HepG2 (cell line): ENCODE measurements around the gene EIF4ENIF1. TPM values are rescaled to one million over a fixed set of nuclear protein-coding genes. Genes with fewer than 3 reads are reported as not detected.
A peak's percentile ranks its signal among the peaks of the same experiment; 100 is the strongest.

Experiments used
- ATF7 ChIP-seq, 2 experiments: fragments of 450-650 bp in 1 of 2; sonication (generic) in 1 of 2; formaldehyde crosslinking in 1 of 2; IDR thresholded peaks; 2 replicates each; pipeline versions ENCODE4 v1.4.0 to v1.6.1; 2016 to 2020; ENCODE audit warnings: antibody characterized with exemption in 1 of 2, mild to moderate bottlenecking in 1 of 2, missing genetic modification reagents in 1 of 2
- CEBPG ChIP-seq: IDR thresholded peaks from 2 replicates; pipeline ENCODE4 v1.6.1; 2016
- CREB1 ChIP-seq, 2 experiments: fragments of 450-650 bp in 1 of 2; IDR thresholded peaks; 2 replicates each; pipeline ENCODE4 v1.6.1; 2016 to 2017; ENCODE audit warnings: control low read depth in 1 of 2, mild to moderate bottlenecking in 1 of 2, missing compliant biosample characterization in 1 of 2, missing genetic modification characterization in 1 of 2
- HNRNPK ChIP-seq: fragments of 200-400 bp; formaldehyde crosslinking; IDR thresholded peaks from 2 replicates; pipeline ENCODE4 v1.6.1; 2018; ENCODE audit warnings: low read length, low read depth, moderate library complexity, mild to moderate bottlenecking; ENCODE audit not compliant: poor library complexity, severe bottlenecking
- NPAS2 ChIP-seq: sonication (generic); formaldehyde crosslinking; IDR thresholded peaks from 2 replicates; pipeline ENCODE4 v1.8.0; 2022; ENCODE audit warnings: mild to moderate bottlenecking, missing genetic modification reagents, borderline replicate concordance
- SNAPC4 ChIP-seq: sonication (generic); formaldehyde crosslinking; IDR thresholded peaks from 2 replicates; pipeline ENCODE4 v1.4.0; 2020; ENCODE audit warnings: mild to moderate bottlenecking, missing genetic modification reagents
- ZBTB46 ChIP-seq: sonication (generic); formaldehyde crosslinking; IDR thresholded peaks from 2 replicates; pipeline ENCODE4 v1.4.0; 2020; ENCODE audit warnings: mild to moderate bottlenecking, missing genetic modification reagents, borderline replicate concordance
- ZNF260 ChIP-seq: sonication (generic); formaldehyde crosslinking; IDR thresholded peaks from 2 replicates; pipeline ENCODE4 v1.4.0; 2020; ENCODE audit warnings: missing genetic modification reagents, low read depth, mild to moderate bottlenecking, borderline replicate concordance
- ZNF292 ChIP-seq: sonication (generic); formaldehyde crosslinking; IDR thresholded peaks from 2 replicates; pipeline ENCODE4 v1.8.1; 2022; ENCODE audit warnings: mild to moderate bottlenecking, low read depth, missing genetic modification reagents, borderline replicate concordance
- ZNF414 ChIP-seq: sonication (generic); formaldehyde crosslinking; IDR thresholded peaks from 2 replicates; pipeline ENCODE4 v1.5.0; 2020; ENCODE audit warnings: missing genetic modification reagents
- ZNF451 ChIP-seq: sonication (generic); formaldehyde crosslinking; IDR thresholded peaks from 2 replicates; pipeline ENCODE4 v1.5.0; 2020; ENCODE audit warnings: mild to moderate bottlenecking, missing genetic modification reagents
- ZNF800 ChIP-seq: sonication (generic); formaldehyde crosslinking; IDR thresholded peaks from 2 replicates; pipeline ENCODE4 v1.4.0; 2020; ENCODE audit warnings: missing genetic modification reagents
- polyA plus RNA-seq, 8 experiments: library from polyadenylated mRNA; depleted of rRNA in 3 of 8; stranded (reverse) in 7 of 8; unstranded in 1 of 8; fragments of >200 nt; fragmentation: Illumina TruSeq in 4 of 8; extraction: Trizol in 4 of 8; gene quantifications; 2 replicates each; pipeline versions ENCODE4 v1.2.1 to v1.2.3, GENCODE V29; 2011 to 2016; ENCODE audit warnings: low read depth in 4 of 8, missing spikeins in 1 of 8, mixed read lengths in 1 of 8; ENCODE audit not compliant: insufficient read depth in 1 of 8
- total RNA-seq, 5 experiments: library from RNA; depleted of rRNA; stranded (reverse); fragments of >200 nt; fragmentation: Illumina TruSeq; extraction: Trizol; gene quantifications; 2 replicates each; pipeline ENCODE4 v1.2.3, GENCODE V29; 2016; ENCODE audit warnings: low read depth in 1 of 5
- TF ChIP-seq, protein P1 (sequence below): sonication (generic); formaldehyde crosslinking; IDR thresholded peaks from 2 replicates; pipeline ENCODE4 v1.4.0; 2020; ENCODE audit warnings: missing genetic modification reagents

The EIF4ENIF1 gene
- total and polyA plus RNA-seq, 2 of the 13 experiments (the other 11 are each of a cell fraction or from before 2014, with no cell fraction given): 11.9 to 12.3 TPM

DNA sequence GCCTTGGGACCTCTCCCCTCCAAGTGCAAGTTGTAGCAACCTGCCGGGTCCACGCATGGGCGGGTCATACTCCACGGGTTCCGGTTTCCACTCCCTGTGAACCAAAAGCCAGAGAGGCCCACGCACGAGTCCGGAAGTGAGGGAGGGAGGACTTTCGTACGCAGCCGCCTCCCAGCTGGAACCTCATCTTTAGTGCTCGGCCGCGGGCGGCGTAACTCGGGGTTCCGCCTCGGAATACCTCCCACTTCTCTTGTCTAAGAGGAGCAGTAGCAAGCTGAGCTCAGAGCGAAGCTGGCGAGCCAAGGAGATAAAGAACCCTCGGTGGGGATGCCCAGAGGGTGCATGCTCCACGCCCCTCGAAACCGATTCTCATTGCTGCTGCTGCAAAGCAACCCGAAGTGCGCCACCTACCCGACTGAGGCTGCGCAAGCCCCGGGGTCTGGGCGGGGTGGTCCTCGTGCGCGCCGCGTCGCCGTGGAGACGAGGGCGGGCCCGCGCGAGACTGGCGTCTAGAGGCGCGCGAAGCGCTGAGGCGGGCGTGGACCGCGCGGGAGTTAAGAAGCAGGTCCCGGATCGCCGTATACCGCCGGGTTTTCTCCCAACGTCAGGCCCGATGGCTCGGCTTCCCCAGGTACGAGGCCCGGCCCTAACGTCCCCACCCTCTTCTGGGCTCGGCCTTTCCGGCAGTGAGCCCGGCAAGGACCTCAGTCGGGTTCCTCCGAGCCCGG, 6.5 kb upstream of the EIF4ENIF1 start, which contains the start of gene SFI1 (continued):
- TF ChIP-seq ZNF451 (CRISPR knock-in tag) (peak; percentile 41; the same call in 1 of the 2 replicates), HNRNPK (no peak), ZNF800 (CRISPR knock-in tag) (peak; percentile 87), ZNF260 (CRISPR knock-in tag) (no peak), SNAPC4 (CRISPR knock-in tag) (no peak), CREB1 (IDR thresholded peaks at IDR 0.05) (no peak), CREB1 (CRISPR knock-in tag; IDR thresholded peaks at IDR 0.05) (no peak), ZBTB46 (CRISPR knock-in tag) (no peak), NPAS2 (CRISPR knock-in tag) (no peak), ATF7 (IDR thresholded peaks at IDR 0.05) (no peak), ATF7 (CRISPR knock-in tag; IDR thresholded peaks at IDR 0.05) (no peak), ZNF414 (CRISPR knock-in tag) (peak; percentile 47), CEBPG (CRISPR knock-in tag) (no peak), ZNF292 (CRISPR knock-in tag) (no peak)
- TF ChIP-seq, protein P1, sequence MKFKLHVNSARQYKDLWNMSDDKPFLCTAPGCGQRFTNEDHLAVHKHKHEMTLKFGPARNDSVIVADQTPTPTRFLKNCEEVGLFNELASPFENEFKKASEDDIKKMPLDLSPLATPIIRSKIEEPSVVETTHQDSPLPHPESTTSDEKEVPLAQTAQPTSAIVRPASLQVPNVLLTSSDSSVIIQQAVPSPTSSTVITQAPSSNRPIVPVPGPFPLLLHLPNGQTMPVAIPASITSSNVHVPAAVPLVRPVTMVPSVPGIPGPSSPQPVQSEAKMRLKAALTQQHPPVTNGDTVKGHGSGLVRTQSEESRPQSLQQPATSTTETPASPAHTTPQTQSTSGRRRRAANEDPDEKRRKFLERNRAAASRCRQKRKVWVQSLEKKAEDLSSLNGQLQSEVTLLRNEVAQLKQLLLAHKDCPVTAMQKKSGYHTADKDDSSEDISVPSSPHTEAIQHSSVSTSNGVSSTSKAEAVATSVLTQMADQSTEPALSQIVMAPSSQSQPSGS (CRISPR knock-in tag): no peak; the same call in 1 of the 2 replicates
